Amygdala (tissue), 56 donors: ENCODE data around the gene ZNF414.
A peak's percentile ranks its signal among the peaks of the same experiment; 100 is the strongest.

Experiments used
- DNase-seq, 56 donors: peaks; one replicate each; lab custom pipeline; 2025; lab: John Stamatoyannopoulos, UW

Gene ZNF414

DNA sequence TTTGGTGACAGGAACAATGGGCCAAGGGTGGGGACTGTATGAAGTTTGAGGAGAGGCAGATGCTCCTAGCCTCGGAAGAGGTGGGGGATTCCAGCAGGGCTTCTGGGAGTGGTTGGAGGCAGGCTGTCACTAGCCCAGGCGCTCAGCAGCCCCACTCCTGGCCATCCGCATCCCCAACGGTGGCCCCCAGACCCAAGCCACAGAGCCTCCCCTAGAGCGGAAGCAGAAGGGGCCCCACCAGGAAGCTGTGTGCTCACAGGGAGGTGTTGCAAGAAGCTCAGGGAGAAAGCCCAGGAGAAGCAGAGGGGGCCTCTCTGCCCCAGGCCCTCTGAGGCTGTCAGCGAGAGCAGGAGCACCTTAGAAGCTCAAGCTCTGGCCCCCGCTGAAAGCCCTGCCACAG lies 19.8 kb downstream of the ZNF414 start:
- DNase-seq: peak in 2 of 56 donors; percentile 10 to 28

- DNase-seq: no peak
These were observed 22.4 kb downstream of the ZNF414 start for GRCh38 chr19:8491574-8491973.

DNA sequence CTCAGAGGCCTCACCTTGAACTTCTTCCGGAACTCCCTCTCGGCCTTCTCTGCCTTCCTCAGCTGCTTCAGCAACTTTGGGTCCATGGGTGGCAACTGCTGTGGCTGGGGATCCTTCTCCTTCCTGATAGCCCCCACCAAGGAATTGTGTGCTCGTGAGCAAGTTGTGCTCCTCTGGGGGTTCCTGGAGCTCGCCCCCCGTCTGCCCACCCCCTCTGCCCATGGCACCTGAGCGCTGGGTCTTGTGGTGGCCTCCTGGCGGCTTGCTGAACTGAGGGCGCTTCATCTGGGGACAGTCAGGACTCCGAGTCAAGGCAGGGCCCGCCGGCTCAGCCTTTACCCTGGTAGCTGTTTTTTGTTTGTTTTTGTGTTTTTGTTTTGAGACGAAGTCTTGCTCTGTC lies 23.1 kb downstream of the ZNF414 start:
- no peak for DNase-seq

DNA sequence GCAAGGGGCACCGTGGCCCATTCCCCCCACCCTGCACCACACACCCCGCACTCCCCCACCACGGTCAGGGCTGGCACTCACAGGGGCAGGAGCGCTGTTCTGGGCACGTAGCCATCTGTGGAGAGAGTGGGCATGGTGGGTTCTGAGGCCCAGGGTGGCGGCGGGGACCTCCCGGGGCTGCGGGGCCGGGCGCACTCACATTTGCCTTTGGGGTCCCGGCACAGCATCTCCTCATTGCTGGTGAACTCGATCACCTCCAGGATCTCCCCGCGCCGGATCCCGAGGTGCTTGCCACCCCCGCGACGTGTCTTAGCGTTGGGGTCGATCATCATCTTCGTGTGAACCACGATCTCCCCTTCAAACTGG lies 23.6 kb downstream of the ZNF414 start:
- no peak for DNase-seq

GRCh38 chr19:8489561-8490394 lies 24.2 kb downstream of the ZNF414 start:
- no peak for DNase-seq

DNA sequence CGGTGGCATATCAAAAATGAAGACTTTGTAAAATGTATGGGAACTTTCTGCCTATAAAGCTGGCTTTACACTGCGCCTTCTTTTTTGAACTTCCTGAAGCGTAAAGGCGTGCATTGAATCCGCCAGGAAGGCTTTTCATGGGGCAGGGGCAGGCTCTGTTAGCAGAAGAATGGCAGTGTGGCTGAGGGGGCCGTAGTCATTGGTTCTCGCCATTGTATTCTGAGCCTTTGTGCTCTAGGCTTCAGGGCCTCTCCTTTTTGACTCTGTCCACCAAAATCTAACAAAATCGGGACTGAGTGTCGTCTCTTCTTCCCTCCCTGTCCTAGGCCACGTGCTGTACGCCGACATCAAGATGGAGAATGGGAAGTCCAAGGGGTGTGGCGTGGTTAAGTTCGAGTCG lies 25.6 kb downstream of the ZNF414 start:
- DNase-seq: no peak

DNA sequence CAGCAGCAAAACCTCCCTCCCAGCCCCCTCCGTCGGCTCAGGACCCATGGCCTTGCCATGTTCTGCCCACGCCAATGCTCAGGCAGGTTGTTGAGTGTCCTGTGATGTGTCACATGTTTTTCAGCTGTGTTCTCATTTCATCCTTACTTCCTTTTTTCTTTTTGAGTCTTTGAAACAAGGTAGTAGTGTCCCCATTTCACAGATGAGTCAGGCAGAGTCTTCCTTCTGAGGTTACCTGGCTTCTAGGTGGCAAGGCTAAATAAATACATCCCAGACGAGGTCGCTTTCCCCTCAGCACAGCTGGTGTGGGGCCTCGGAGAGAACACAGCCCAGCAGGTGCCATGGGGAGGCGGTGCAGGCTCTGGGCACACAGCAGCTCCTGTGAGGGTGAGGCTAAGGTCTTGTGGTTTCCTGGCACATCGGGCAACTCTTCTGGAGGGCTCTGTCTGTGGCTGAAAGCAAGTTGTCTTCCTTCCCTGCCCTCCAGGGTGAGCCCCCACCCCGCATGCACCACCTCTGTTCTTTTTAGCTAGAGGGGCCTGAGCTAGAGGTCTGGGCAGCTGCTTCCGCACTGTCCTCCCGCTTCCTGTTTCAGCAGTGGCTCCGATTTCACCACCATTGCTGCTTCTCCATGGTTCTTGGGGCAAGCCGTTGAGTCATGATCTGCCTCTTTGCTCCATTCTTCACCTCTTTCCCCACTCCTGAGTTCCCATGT lies 26.7 kb downstream of the ZNF414 start:
- peak in 28 of 56 donors; percentile 6 to 60 (median 30) for DNase-seq

DNA sequence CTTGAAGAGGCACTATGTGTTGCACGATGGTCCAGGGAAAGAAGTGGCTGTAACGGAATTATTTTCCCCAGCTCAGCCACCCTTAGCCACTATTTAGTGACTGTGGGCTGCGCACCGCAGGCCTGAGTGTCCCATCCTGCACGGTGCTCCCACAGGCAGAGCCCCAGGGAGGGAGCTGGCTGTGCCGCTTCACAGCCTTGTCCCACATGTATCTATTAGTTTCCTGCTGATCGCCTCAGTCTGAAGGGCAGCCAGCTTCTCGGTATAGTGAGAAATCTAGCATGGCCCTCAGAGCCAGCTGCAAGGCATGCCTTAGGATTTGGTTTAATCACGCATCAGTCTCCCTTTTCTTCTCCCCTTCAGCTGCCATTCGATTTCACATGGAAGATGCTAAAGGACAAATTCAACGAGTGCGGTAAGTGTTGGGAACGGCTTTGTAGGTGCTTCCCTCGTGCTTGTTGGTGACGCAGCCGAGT lies 27.3 kb downstream of the ZNF414 start:
- no peak for DNase-seq

- no peak for DNase-seq
These were observed 28.2 kb downstream of the ZNF414 start for GRCh38 chr19:8485561-8486371.

GRCh38 chr19:8484331-8484894 lies 29.6 kb downstream of the ZNF414 start:
- peak in 10 of 56 donors; percentile 7 to 73 (median 13) for DNase-seq

DNA sequence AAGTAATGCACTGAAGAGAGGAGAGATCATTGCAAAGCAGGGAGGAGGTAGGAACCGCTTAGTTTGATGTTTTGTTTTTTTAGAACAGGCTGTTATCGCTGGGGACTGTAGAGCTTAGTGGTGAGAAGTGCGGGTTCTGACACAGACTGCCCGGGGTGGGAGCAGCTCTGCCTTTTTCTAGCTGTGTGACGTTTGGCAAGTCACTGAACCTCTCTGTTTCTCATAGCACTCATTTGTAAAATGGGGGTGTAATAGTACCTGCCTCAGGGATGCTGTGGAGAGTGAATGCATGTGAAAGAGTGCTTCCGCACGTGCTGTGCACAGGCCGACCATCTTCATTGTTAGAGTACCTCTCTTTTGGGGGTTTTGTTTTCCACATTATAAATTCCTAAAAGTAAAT lies 30.8 kb downstream of the ZNF414 start:
- no peak for DNase-seq

- DNase-seq: no peak
These were observed 31.3 kb downstream of the ZNF414 start for GRCh38 chr19:8482696-8483095.

DNA sequence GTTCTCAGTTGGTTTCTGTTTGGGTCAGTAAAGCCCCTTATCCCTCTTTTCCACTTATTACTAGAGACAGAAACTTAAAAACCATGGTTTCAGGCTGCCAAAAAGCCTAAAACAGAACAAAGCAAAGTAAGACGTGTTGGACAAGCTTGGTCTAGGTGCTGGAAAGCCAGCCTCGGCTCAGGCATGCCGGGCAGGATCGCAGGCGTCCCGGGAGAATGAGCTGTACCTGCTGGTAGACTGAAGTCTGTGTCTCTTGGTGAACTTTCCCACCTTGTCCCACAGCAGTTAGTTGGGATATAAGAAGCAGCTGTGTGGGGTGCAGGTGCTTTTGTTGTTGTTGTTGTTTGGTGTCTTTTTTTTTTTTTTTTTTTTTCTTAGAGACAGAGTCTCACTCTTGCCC lies 32.4 kb downstream of the ZNF414 start:
- no peak for DNase-seq

DNA sequence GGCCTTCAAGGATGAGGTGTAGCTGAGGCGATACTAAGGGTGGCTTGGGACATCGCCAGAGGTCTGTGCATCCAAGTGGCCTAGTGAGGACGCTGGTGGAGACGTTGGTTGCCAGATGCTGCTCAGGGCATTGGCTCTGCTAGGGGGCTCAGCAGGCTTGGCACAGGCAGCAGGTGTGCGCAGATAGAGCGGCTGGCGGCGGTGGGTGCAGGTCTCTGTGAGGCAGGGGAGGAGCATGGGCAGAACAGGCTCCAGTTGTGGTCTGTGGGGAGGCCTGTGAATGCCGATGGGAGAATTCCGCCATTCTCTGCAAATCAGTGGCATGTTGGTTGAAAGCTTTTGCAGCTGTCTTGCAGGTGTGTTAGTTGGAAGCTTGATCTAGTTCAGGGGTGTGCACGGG lies 32.8 kb downstream of the ZNF414 start:
- DNase-seq: no peak

DNA sequence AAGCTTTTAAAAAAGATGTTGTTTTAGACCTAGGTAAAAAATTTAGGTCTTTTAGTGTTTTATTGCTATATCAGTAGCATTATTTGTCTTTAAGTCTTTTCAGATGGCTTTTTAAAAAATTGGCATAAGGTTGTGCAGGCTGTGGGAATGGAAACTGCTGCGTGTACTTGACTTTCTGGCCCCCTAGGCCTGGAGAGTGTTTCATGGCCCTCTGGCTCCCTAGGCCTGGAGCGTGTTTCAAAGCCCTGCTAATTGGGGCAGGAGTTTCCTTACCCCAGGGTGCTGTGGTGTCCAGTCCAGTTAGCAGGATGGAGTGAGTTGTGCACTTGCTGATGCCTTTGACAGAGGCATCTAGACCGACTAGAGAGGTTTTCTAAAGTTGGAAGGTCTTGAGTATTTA lies 35.4 kb downstream of the ZNF414 start:
- DNase-seq: no peak

DNA sequence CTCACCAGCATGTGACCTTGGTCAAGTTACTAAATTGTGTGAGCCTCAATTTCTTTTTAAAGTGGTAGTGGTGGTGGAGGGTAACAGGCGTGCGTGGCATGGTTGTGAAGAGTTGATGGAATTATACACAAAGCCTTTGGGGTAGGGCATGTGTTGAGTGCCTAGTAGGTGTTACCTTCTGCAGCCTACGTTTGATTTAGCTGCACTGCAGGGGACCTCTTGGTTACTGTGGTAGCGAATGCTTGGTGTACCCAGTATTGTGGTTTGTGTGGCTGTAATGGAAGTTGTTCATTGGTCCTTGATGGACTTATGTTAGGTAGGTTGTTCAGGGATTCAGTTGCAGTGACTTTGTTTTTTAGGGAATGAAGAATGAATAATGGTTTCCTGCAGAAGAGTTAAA lies 36.1 kb downstream of the ZNF414 start:
- DNase-seq: no peak

DNA sequence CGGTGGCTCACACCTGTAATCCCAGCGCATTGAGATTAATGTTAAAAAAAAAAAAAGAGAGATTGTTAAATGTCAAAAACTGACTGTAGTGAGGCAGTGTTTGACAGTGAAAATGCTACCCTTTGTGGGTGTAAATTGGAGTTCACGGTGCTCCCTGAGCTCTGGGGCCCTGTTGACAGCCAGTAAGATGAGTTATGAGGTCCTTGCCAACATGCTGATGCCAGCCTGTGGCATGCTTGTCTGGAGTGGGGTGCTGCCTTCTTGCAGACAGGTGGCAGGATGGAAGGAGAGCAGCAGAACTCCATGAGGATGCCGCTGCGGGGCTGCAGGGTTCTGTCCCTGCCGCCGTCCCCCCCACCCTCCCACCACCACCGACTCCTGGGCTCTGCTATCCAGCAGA lies 37.4 kb downstream of the ZNF414 start:
- DNase-seq: no peak

- DNase-seq: no peak
These were observed 39.0 kb downstream of the ZNF414 start for GRCh38 chr19:8475005-8475404.

GRCh38 chr19:8473648-8474476 lies 40.1 kb downstream of the ZNF414 start:
- peak in 3 of 56 donors; percentile 6 to 11 (median 7) for DNase-seq
